Endothelial cell of hepatic sinusoid (primary cell): ENCODE measurements around the gene HEATR5A.
"Not testable (repeated sequence)": the region's sequence is repeated elsewhere in the genome, so short reads cannot be mapped to it uniquely, and the experiment has no call there.

Experiments used
- in situ Hi-C: cut with HindIII; loops from 2 replicates; pipeline ENCODE4 v1.10.0; 2017; ENCODE audit warnings: low sequenced_read_pairs

Gene HEATR5A

DNA sequence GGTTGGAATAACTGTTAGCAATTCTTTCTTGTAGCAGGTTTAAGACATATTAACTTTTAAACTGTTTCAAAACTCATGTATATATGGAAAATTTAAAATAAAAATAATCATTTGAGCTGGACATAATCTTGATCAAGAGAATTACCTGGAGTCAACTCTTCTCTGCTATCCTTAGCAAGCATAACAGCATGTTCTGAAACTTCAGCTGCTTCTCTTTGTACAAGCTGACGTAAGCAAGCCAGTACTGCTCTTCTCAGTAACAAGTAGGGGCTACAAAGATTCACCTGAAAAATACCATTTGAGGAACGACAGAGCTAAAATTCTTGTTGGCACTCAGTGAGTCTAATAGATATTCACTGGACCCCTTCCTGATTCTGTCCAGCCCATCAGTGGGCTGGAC lies 83.0 kb downstream of the HEATR5A start:
- in situ Hi-C loops = no loop called here

DNA sequence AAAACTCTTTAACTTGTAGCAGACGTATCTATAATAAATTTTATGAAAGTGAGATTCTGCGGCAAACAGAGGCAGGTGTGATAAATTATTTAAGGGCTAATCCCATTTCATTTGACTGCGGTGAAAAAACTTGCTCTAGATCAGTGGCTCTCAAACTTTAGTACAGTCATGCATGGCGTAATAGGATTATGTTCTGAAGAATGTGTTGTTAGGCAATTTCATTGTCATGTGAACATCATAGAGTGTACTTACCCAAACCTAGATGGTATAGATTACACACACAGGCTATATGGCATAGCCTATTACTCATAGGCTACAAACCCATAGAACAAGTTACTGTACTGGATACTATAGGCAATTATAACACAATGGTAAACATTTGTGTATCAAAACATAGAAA lies 83.7 kb downstream of the HEATR5A start:
- in situ Hi-C loops = no loop called here

DNA sequence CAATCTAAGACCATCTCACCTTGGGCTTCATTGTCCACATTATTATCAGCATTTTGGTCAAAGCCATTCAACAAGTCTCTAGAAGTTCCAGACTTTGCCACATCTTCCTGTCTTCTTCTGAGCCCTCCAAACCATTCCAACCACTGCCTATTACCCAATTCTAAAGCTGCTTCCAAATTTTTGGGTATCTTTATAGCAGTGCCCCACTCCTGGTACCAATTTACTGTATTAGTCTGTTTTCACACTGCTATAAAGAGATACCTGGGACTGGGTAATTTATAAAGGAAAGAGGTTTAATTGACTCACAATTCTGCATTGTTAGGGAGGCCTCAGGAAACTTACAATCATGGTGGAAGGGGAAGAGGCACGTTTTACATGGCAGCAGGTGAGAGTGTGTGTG lies 89.0 kb downstream of the HEATR5A start:
- in situ Hi-C loops = not testable (repeated sequence)

DNA sequence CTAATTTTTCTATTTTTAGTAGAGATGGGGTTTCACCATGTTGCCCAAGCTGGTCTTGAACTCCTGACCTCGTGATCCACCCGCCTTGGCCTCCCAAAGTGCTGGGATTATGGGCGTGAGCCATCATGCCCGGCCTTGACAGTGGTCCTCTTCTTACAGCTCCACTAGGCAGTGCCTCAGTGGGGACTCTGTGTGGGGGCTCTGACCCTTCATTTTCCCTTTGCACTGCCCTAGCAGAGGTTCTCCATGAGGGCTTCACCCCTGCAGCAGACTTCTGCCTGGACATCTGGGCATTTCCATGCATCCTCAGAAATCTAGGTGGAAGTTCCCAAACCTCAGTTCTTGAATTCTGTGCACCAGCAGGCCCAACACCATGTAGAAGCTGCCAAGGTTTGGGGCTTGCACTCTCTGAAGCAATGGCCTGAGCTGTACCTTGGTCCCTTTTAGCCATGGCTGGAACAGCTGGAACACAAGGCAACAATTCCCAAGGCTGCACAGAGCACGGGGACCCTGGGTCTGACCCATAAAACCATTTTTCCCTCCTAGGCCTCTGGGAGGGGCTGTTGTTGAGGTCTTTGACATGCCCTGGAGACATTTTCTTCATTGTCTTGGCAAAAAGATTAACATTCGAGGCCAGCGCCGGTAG lies 90.4 kb downstream of the HEATR5A start:
- in situ Hi-C loops = not testable (repeated sequence)

DNA sequence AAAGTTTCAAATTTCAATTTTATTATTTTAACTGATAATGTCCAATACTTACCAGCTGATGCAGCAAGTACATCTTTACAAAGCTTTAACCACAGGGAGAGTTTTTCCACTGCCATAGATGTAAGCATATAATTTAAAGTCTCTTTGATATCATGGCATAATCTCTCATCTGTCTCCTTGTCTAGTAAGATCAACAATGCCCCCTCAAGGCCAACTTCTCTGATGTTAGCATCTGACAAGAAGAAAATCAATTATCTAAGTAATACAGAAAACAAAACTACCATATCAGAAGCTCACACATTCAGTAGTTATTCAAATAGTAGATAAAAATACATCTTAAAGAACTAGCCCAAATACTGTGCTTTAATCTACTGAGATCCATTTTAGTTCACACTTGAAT lies 94.2 kb downstream of the HEATR5A start:
- in situ Hi-C loops = no loop called here

GRCh38 chr14:31323419-31323818 lies 96.9 kb downstream of the HEATR5A start:
- in situ Hi-C loops = no loop called here

DNA sequence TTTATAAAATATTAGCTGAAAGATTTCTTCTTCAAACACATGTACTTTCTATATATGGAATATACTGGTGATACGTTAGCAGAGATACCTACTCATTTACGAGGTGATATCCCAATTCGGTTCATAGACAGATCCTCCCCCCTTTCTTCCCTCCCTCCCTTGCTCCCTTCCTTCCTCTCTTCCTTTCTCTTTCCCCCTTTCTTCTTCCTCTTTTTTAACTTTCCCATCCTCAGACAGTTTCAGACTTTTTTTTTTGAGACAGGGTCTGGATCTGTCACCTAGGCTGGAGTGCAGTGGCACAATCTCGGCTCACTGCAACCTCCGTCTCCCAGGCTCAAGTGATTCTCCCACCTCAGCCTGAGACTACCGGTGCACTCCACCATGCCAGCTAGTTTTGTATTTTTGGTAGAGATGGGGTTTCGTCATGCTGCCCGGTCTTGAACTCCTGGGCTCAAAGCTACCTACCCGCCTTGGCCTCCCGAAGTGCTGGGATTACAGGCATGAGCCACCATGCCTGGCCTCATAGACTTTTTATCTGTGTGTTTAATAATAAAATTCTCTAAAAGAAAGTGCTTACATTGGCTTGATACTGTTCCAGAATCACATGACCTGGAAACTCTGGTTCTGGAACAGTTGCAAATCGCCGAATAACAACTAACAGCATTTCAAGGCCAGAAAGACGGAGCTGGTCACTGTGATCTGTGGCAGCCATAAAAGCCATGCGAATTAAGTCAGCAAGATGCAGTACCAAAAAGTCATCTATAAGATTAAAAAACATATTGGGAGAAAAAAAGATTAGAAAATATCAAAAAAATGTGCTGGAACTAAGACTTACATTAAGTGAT lies 99.2 kb downstream of the HEATR5A start:
- in situ Hi-C loops = no loop called here

- in situ Hi-C loops = no loop called here
Observed at GRCh38 chr14:31320216-31320615, 100.1 kb downstream of the HEATR5A start.

DNA sequence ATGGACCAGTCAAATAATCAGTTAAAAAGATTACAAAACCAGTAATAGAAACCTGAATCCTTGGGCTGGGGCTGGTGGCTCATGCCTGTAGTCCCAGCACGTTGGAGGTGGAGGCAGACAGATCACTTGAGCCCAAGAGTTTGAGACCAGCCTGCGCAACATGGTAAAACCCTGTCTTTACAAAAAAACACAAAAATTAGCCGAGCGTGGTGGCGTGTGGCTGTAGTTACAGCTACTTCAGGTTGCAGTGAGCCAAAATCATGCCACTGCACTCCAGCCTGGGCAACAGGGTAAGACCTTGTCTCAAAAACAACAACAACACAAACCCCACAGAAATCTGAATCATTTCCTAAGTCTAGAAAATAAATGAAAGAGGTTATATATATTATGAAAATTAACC lies 100.6 kb downstream of the HEATR5A start:
- in situ Hi-C loops = no loop called here

GRCh38 chr14:31312934-31313333 lies 107.4 kb downstream of the HEATR5A start:
- in situ Hi-C loops = no loop called here

DNA sequence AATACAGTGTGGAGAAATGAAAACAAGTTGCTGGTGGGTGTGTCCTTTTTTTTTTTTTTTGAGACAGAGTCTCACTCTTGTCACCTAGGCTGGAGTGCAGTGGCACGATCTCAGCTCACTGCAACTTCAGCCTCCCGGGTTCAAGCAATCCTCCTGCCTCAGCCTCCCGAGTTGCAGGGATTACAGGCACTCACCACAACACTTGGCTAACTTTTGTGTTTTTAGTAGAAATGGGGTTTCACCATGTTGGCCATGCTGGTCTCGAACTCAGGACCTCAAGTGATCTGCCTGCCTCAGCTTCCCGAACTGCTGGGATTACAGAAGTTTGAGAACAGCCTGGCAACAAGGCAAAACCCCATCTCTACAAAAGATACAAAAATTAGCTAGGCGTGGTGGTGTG lies 108.0 kb downstream of the HEATR5A start:
- in situ Hi-C loops = not testable (repeated sequence)

DNA sequence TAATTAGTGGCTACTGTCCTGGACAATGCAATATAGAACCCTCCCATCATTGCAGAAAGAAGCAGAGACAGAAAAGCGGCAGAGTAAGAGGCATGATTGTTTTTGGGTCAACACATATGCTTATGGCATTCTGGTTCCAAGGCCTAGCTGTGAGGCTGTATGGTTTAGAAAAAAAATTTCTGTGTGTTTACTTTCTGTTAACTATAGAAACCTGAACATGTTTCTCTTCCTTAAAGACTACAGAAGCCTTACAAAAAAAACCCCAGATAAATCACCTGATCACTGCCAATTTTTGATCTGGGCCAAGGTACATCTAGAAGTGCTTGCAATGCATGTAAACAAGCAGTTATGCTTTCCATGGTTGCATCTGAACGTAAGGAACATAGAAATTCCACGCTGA lies 112.7 kb downstream of the HEATR5A start:
- in situ Hi-C loops = no loop called here

GRCh38 chr14:31307198-31307597 lies 113.2 kb downstream of the HEATR5A start:
- in situ Hi-C loops = no loop called here

DNA sequence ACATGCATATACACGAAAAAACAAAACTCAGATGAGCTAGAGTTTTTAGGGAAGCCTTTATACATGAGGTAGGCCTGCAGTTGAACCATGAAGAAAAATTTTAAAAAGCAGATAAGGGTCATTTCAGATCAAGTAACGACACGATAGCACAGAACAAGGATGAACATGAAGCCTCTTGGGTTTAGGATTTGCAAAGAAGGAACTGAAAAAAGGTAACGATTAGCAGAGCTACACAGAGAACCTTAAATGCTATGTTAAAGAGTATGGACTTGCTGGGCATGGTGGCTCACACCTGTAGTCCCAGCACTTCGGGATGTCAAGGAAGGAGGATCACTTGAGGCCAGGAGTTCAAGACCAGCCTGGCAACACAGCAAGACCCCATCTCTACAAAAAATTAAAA lies 116.7 kb downstream of the HEATR5A start:
- in situ Hi-C loops = no loop called here

GRCh38 chr14:31300883-31301282 lies 119.5 kb downstream of the HEATR5A start:
- in situ Hi-C loops = no loop called here

GRCh38 chr14:31300296-31300695 lies 120.1 kb downstream of the HEATR5A start:
- in situ Hi-C loops = no loop called here

DNA sequence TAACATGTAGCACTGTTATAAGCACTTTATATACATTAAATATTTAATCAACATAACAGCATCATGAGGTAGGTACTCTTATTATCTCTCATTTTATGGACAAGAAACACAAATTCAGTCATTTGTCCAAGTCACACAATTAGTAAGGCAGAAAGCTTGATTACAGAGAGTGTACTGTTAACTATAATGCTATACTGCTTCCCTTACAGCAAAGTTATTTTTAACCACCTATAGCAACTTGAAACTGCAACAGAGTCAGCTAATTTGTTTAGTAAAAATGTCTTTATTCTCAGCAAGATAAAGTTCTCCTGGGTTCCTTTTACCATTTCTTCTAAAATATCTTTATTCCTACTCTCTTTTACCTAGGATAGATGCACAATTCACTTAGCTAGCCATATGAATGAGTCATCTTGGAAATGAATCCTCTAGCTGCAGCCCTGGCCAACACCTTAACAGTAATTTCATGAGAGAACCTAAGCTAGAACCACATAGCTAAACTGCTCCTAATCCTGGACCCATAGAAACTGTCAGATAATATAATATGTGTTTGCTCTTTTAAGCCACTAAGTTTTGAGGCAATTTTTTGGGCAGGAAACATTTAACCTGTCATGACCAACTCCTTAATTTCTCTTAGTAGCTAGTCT lies 122.5 kb downstream of the HEATR5A start:
- in situ Hi-C loops = no loop called here

DNA sequence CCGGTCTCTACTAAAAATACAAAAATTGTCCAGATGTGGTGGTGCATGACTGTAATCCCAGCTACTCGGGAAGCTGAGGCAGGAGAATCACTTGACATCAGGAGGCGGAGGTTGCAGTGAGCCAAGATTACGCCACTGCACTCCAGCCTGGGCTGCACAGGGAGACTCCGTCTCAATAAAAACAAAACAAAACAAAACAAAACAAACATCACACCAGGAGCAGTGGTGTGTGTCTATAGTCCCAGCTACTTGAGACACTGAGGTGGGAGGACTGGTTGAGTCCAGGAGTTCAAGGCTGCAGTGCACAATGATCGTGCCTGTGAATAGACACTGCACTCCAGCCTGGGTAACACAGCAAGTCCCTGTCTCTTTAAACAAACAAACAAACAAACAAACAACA lies 123.2 kb downstream of the HEATR5A start:
- in situ Hi-C loops = no loop called here

DNA sequence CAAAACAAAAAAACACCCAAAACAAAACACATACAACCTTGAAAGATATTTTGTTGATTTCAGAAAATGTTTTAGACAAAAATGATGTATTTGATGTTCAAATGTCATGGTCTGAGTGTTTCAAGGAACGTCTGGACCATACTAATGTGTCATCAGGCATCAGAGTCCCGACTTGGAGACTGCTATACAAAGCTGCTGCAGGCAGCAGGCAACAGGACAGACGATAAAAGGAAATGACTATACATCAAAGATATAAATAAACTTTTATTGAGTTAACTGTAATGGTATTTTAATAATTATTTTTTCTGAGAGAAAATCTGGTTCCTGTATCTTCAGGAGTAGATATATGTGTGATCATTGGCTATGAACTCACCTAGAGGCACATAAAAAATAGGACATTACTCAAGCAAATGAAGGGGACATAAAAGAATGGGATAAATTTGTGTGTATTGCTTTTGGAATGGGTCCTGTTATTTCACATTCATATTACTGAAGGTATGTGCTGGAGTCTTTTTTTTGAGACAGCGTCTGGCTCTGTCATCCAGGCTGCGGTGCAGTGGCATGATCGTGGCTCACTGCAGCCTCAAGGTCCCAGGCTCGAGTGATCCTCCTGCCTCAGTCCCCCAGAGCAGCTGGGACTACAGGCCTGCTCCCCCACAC lies 125.5 kb downstream of the HEATR5A start:
- in situ Hi-C loops = no loop called here

DNA sequence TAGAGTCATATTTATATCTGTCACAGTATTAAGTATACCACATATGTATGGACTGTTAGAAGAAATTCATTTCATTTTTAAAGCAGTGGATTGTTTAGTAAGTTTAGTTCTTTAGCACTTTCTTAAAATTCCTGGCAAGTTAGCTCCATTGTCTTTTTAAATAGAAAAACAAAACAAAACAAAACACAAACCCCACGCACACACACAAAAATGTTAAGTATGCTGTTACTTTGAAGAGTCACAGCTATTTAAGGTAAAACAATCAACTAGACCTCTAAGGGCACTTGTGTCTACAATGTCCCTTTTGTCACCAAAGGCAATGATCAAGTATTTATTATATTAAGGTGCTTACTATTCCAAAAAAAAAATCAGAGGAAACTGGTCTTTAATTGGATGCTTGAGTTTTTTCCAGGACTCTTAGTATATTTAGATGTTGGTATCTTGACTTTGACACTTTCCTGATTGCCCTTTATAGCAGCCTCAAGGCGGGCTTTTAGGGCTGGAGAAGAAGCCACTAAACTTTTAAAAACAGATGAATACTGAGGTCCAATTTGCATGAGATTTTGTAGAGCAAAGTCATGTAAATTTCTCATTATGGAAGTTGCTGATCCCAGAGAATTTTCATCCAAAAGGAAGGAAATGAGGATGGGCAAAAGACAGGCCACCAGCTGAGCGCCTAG lies 127.3 kb downstream of the HEATR5A start:
- in situ Hi-C loops = no loop called here

DNA sequence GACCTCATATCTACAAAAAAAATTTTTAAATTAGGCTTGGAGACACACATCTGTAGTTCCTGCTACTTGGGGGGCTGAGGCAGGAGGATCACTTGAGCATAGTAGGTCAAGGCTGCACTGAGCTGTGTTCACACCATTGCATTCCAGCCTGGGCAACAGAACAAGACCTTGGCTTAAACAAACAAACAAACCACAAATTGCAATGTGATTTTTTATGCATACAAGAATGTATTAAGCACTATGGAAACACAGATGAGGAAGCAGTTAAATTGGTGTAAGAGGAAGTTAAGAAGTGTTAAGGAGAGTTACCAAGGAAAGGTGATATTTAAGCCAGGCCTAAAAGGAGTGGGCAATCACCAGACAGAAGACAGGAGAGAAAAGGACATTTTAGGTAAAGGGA lies 129.1 kb downstream of the HEATR5A start:
- in situ Hi-C loops = no loop called here
